SIG-M5 treated with dmso at 0.1 percent for 504 hours (cell line): ENCODE data around the gene ZFHX2.
A peak's percentile ranks its signal among the peaks of the same experiment; 100 is the strongest.
"Not testable (repeated sequence)": the region's sequence is repeated elsewhere in the genome, so short reads cannot be mapped to it uniquely, and the experiment has no call there.

ENCODE experiments used
- DNase-seq: peaks from one replicate; lab custom pipeline; 2025; ENCODE audit not compliant: unreplicated experiment; lab: John Stamatoyannopoulos, UW

ZFHX2 gene

DNA sequence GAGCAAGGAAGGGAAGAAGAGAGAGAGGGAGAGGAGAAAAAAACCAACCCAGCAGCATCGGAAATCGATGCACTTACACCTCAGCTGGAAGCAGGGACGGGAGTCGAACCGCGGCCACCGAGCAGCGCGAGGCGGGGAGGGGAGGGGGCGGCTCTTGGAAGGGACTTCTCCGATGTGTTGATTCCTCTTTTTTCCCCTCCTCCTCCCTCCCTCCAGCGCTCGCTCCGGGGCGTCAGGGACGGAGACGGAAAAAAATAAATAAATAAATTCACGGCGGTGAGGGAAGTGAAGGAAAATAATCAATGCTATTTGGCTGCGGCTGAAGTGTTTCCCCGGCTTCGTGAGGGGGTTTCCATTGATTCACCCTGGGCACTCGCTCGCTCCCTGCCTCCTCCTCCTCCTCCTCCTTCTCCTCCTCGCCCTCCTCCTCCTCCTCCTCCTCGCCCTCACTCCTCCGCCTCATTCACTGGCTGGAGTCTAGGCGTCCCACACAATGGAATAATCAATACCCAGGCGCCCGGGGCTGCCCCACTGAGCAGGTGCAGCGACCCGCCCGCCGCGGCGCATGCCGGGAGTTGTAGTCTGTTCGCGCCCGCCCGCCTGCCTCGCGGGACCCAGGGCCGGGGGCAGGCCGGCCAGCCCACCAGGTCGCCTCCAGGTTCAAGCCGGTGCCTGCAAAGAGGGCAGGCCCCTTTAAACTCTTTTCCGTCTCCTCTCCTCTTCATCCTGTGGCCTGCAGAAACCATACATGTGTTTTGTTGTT, at the start of gene ZFHX2:
ZFHX2 (minus strand) TSS at position 500 of the 763 bp plus-strand sequence. CDS start 16,440 bp downstream, outside the sequence.
- DNase-seq = peak; percentile 75

DNA sequence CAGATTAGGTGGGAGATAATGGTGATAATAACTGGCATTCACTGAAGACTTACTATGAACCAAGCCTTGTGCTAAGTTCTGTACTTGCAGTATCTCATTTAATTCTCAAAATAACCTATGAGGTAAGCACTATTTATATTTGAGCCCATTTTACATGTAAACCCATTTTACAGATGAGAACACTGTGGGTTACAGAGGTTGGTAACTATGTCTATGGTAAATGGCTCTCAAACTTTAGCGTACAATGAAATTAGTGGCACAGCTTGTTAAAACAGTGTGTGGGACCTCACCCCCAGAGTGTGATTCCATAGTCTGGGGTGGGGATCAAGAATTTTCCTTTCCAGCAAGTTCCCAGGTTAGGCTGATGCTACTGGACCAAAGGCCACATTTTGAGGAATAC, 49.2 kb upstream of the ZFHX2 start:
- no peak for DNase-seq

GRCh38 chr14:23600322-23600707, 48.8 kb upstream of the ZFHX2 start:
- DNase-seq = no peak

DNA sequence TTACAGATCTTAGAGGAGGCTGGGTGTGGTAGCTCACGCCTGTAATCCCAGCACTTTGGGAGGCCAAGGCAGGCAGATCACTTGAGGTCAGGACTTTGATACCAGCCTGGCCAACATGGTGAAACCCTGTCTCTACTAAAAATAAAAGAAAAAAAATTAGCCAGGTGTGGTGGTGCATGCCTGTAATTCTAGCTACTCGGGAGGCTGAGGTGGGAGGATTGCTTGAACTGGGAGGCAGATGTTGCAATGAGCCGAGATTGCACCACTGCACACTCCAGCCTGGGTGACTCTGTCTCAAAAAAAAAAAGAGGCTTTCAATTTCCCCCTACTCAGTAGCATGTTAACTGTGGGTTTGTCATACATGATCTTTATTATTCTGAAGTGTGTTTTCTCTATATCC, 42.6 kb upstream of the ZFHX2 start:
- DNase-seq = not testable (repeated sequence)

DNA sequence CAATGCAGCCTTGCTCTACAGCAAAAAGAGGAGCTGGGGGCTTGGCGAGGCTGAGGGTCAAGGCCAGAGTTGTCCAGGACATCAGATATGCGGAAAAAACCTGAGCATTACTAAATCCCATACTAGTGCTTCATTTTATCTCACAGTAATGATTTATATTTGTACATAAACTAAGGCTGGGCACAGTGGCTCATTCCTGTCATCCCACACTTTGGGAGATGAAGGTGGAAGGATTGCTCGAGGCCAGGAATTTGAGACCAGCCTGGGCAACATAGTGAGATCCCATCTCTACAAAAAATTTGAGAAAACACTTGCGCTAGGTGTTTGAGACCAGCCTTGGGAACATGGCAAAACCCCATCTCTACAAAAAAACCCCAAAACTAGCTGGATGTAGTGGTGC, 38.6 kb upstream of the ZFHX2 start:
- no peak for DNase-seq

GRCh38 chr14:23589606-23590005, 38.0 kb upstream of the ZFHX2 start:
- no peak for DNase-seq

GRCh38 chr14:23588884-23589598, 37.5 kb upstream of the ZFHX2 start:
- peak; percentile 84 for DNase-seq

DNA sequence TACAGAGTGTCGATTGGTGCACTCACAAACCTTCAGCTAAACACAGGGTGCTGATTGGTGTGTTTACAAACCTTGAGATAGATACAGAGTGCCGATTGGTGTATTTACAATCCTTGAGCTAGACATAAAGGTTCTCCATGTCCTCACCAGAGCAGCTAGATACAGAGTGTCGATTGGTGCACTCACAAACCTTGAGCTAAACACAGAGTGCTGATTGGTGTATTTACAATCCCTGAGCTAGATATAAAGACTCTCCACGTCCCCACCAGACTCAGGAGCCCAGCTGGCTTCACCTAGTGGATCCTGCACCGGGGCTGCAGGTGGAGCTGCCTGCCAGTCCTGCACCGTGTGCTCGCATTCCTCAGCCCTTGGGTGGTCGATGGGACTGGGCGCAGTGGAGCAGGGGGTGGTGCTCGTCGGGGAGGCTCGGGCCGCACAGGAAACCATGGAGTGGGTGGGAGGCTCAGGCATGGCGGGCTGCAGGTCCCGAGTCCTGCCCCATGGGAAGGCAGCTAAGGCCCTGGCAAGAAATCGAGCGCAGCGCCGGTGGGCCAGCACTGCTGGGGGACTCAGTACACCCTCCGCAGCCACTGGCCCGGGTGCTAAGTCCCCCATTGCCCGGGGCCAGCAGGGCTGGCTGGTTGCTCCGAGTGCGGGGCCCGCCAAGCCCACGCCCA, 33.1 kb upstream of the ZFHX2 start:
- DNase-seq = not testable (repeated sequence)

GRCh38 chr14:23583761-23584526, 32.4 kb upstream of the ZFHX2 start:
- not testable (repeated sequence) for DNase-seq

GRCh38 chr14:23582906-23583760, 31.6 kb upstream of the ZFHX2 start:
- no peak for DNase-seq

DNA sequence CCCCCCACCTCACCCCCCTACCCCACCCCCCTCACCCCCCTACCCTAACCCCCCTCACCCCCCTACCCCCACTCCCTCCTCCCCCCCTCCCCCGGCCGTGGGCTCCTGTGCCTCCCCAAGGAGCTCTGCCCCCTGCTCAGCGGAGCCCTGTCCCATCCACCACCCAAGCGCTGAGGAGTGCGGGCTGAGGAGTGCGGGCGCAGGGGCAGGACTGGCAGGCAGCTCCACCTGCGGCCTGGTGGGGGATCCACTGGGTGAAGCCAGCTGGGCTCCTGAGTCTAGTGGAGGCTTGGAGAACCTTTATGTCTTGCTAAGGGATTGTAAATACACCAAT, 29.4 kb upstream of the ZFHX2 start:
- DNase-seq = no peak

- no peak for DNase-seq
Observed at GRCh38 chr14:23580152-23580926, 28.8 kb upstream of the ZFHX2 start.

DNA sequence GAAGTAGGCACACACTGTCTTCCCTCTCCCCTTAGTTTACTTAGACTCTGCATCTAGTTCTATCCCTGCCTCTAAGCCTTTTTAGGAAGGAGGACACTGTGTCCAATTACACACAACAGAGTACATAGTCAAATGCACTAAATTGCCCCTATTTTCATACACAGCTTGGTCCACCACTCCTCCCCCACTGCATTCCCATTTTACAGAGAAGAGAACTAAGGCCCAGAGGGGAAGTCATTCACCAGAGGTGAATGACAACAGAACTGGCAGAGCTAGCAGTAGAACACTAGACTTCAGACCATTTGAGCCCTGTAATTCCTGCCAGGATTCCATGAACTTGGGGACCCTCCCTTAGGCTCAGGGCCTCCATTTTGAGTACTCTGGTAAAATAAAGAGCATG, 28.2 kb upstream of the ZFHX2 start:
- no peak for DNase-seq

DNA sequence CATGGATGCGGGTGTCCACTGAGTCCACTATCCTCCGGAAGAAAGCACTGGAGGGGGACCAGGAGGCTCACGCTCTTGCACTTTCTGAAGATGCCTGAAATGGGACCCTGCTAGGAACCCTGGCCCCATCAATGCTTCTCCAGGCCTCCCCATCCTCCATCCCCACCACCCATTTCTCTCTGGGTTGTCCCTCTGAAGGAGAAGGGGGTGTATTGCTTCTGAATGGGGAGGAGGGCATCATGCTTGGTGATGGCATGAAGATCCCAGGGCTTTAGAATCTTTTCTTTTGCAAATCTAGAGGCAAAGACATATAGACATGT, 27.7 kb upstream of the ZFHX2 start:
- no peak for DNase-seq

GRCh38 chr14:23578560-23579310, 27.2 kb upstream of the ZFHX2 start, which contains the start of gene JPH4:
Gene JPH4 (minus strand): TSS chr14:23578790. CDS start chr14:23577453, 1,337 bp downstream.
- DNase-seq = no peak

DNA sequence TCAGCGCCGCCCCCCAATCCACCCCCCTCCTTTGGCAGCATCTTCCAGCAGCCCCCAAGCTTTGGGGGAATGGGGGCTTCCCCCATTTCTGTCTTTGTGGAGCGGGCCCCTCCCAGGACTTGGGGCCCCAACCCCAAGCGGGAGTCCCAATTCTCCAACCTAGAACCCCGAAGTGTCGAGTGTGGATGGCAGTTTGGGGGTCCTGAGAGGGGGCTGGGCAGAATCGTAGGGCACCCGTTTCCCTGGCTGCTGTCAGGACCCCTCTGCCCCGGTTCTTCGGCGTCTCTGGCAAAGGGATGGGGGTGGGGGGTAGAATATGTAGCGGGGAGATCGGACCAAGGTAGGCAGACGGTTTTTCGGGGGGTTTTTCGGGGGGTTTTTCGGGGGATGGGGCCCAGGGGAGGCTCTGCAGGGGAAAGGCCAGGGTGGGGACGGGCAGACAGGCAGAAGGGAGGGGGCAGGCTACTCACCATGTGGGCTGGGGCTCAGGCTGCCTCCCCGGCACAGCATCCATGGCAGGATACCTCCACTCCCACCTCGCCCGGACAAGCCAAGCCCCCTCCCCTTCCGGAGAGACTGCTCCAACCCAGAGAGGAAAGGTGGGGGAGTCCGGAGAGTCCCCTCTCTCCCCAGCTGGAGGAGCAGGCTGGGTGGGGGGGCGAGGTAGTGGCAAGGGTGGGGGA, 26.3 kb upstream of the ZFHX2 start:
- DNase-seq = no peak

- no peak for DNase-seq
Observed at GRCh38 chr14:23577004-23577681, 25.6 kb upstream of the ZFHX2 start.
